HuH-7.5 (cell line): ENCODE data around the gene VAV2.

Experiments
- DNase-seq: peaks from one replicate; pipeline ENCODE4 v3.0.0; 2011; ENCODE audit warnings: low spot score

Gene VAV2

GRCh38 chr9:133834080-133834976, 157.8 kb downstream of the VAV2 start:
- DNase-seq: no peak

- DNase-seq: no peak
These were observed 158.6 kb downstream of the VAV2 start for GRCh38 chr9:133833388-133834025.

GRCh38 chr9:133832877-133833276, 159.2 kb downstream of the VAV2 start:
- no peak for DNase-seq

- no peak for DNase-seq
These were observed 161.4 kb downstream of the VAV2 start for GRCh38 chr9:133830711-133831110.

GRCh38 chr9:133830310-133830709, 161.8 kb downstream of the VAV2 start:
- DNase-seq: no peak

- DNase-seq: no peak
These were observed 163.7 kb downstream of the VAV2 start for GRCh38 chr9:133828338-133828997.

GRCh38 chr9:133826289-133827085, 165.6 kb downstream of the VAV2 start:
- no peak for DNase-seq

- DNase-seq: no peak
These were observed 166.4 kb downstream of the VAV2 start for GRCh38 chr9:133825555-133826218.

GRCh38 chr9:133824802-133825186, 167.3 kb downstream of the VAV2 start:
- DNase-seq: no peak

GRCh38 chr9:133824106-133824801, 167.9 kb downstream of the VAV2 start:
- DNase-seq: no peak

GRCh38 chr9:133823189-133824105, 168.7 kb downstream of the VAV2 start:
- DNase-seq: no peak

- DNase-seq: no peak
These were observed 169.6 kb downstream of the VAV2 start for GRCh38 chr9:133822430-133823065.

GRCh38 chr9:133821601-133822429, 170.3 kb downstream of the VAV2 start:
- DNase-seq: no peak

GRCh38 chr9:133819923-133820322, 172.2 kb downstream of the VAV2 start:
- no peak for DNase-seq

- DNase-seq: no peak
These were observed 173.7 kb downstream of the VAV2 start for GRCh38 chr9:133818444-133818843.

- DNase-seq: no peak
These were observed 176.3 kb downstream of the VAV2 start for GRCh38 chr9:133815781-133816180.

- DNase-seq: no peak
These were observed 177.4 kb downstream of the VAV2 start for GRCh38 chr9:133814586-133815208.
